ENCODE measurements around the gene NOXO1.
"Not testable (repeated sequence)": the region's sequence is repeated elsewhere in the genome, so short reads cannot be mapped to it uniquely, and the experiment has no call there.

The NOXO1 gene

DNA sequence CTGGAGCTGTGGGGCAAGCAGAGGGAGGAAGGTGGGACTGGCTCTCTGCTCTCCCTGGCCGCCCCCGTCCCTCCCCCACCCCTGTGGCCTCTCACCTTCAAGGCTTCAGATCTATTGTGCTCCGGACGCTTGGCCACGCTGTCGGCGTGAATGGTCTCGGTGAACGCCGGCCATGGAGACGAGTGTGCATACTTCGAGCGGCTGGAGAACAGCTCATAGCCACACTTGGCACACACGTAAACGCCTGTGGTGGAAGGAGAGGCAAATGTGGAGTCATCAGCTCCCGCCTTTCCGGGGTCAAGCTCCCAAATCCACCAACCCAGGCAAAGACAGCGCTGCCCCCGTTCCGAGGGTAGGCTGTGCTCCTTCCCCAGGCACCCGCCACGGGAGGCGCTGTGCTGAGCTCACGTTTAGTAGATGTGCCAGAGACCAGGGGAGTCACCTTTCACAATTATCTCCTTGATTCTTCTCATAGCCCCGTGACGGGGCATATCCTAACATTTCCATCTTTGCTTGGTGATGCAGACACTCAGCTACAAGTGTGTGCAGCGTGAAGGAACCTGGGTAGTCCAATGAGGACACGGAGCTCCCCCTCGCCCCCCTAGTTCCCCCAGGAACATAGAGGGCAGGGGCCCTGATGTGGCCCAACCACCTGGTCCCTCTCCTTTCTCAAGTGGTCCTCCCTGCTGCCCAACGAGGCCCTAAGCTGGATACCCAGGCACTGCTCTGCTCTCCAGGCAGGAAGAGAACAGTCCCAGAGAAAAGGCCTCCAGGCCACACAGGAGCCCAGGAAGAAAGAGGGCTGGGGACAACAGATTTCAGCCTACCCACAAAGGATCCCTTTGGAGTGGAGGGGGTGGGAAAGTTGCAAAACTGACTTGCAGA is 39.9 kb downstream of the NOXO1 start:
- DNase-seq (ENCODE audit: low read depth): no peak

DNA sequence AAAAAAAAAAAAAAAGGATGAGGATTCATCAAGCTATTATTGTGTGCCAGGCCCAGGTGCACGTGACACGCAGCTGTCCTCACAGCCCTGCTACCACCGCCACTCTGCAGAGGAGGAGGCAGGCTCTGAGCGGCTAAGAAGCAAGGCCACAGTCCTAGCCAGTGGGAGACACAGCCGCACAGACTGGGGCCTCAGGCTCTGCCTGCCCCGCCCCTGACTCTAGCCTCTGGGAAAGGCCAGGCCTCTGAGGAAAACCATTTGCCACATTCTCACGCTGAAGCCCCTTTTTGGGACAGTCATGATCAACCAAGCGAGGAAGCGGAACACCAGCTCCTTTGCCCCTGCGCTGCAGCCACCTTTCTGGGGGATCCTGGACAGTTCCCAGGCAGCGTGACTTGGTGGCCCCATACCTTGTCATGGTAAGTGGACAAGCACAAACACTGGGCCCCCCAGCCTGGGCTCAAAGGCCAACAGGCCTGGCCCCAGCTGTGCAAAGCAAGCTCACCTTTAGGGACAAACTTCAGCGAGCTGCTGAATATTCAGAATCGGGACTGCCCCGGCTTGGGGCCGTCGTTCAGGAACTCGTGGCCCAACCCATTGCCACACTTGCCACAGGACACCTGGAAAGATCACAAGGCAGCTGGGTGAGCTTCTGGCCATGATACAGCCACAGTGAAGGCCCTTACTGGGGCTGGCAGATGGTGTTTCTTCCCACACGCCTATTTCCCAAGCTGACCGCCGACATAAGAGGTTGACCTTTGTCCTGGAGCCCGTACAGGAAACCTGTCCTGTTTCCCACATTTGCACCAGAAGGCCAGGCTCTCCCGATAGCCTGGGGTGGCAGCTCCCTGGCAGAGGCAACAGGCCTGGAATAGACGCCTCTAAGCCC is 40.8 kb downstream of the NOXO1 start:
- no peak for DNase-seq (ENCODE audit: low read depth)

DNA sequence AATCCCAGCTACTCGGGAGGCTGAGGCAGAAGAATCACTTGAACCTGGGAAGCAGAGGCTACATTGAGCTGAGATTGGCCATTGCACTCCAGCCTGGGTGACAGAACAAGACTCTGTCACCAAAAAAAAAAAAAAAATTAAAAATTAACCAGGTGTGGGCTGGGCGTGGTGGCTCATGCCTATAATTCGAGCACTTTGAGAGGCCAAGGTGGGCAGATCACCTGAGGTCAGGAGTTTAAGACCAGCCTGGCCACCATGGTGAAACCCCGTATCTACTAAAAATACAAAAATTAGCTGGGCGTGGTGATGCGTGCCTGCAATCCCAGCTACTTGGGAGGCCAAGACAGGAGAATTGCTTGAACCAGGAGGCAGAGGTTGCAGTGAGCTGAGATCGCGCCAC is 41.4 kb downstream of the NOXO1 start:
- not testable (repeated sequence) for DNase-seq (ENCODE audit: low read depth)

DNA sequence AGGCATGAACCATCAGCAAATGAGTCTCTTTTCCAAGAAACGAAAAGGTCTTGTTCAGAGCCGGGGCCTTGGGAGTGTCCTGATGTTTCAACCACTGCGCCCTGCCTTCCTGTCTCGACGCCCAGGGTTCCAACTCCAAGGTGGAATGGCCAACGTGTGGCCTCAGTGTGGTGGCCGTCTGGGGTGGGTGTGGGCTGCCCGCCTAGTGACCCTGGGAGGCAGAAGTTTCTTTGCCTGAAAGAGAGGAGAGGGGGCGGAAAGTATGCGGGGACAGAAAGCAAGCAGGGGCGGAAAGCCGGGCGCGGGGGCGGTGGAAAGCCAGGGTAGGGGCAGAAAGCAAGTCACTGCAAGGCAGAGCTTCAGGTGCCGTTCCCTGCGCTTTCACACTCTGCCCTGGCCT is 42.4 kb downstream of the NOXO1 start:
- DNase-seq (ENCODE audit: low read depth): no peak

DNA sequence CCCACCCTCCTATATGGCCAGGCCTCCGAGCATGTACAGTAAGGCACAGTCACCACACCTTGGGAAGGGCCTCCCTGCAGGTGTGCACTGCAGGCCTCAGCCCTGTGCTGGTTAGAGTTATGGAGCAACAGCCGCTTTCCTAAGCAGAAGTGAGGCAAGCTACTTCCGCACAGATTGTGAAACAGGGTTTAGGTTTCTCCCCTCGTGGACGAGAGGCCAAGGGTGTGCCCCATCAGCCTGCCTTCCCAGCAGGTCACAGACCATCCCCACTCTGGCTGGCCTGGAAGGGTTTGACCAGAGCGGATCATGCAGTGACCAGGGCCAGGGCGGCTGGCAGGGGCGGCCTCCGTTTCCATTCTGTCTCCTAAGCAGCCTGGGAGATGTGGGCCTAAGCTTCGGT is 43.0 kb downstream of the NOXO1 start:
- DNase-seq (ENCODE audit: low read depth): no peak

DNA sequence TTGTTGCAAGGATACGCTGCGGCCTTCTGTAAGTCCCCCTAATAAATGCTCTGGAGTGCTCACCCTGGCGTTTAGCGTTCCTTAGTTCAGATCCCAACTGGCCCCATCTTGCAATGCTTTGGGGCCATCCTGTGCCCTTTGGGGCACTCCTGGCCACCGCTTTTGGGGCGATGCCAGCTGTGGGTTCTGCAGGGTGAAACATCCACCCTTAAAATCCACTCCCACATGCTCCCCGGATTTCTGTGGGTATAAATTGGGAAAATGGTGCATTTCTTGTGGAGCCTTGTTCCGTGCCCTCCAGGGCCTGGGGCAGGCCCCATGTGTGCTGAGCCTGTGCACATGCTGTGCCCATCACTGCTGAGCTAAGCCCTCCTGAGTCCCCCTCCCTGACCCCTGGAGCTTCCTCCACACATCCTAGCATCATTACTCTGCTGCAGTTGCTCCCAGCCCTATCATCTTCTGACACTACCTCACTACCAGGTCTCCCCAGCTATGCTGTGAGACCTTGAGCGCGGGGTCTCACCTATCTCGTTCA is 44.3 kb downstream of the NOXO1 start:
- no peak for DNase-seq (ENCODE audit: low read depth)

DNA sequence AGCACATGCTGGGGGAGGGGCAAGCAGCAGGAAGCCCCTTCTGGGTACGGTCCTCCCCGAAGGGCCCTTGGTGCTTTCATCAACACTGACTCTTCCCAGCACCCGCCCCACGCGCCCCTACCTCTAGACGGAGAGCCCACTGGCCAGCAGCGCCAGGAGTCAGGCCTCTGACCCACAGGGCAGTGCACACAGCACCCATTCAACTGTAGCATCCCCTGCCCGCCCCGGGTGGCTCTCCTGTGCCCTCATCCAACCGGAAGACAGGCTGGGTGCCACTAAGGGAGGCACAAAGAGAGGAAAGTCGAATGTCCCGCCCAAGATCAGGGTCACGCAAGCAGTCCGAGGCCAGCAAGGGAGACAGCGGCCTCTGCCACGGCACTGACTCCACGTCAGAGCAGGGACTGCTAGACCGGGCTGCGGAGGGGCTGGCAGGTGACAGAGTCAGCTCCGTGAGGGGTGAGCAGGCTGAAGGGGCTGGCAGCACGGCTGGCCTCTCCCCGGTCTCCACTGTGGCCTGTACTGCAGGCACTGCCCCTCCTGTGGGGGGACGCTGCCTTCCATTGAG is 48.1 kb downstream of the NOXO1 start:
- DNase-seq (ENCODE audit: low read depth): no peak

DNA sequence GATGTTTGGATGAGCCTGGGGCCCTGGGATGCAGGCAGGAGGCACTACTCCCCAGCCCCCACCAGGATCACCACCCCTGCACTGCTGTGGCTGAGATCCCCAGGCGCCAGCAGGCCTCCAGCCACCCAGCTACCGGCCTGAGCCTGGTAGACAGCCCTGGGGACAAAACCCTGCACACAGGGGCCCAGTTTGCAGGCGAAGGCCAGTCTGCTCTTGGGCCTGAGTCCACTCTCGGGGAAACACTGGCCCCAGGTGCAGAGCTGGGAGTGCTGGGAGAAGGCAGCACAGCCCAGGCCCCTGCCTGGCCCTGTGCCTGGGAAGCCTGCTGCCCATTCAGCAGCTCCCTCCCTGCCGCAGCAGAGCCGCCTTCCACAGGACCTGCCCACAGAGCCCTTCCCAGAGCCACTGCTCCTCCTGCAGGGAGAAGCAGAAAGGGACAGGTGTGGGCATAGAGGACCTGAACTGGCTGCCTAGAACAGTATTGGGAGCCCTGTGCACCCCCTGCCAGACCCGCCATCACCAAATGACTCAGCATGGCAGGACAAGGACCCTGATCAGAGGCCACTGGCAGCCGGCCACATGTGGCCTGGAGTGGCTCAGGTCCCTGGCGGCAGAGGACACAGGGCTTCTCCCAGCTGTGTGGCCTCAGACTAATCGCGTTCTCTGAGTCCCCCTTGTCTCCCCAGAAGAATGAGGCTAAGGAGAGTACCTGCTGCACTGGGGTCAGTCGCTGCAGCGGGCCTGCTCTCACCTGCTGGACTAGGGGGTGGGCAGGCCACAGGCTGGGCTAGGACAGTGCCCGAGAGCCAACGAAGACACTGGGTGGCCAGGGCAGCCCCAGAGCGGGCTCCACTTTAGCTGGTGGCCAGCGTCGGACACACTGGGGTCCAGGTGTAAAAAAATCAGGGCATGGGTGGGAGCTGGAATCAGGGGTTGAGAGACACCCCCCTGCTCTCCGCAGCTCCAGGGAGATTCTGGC is 48.9 kb downstream of the NOXO1 start:
- DNase-seq (ENCODE audit: low read depth): no peak

DNA sequence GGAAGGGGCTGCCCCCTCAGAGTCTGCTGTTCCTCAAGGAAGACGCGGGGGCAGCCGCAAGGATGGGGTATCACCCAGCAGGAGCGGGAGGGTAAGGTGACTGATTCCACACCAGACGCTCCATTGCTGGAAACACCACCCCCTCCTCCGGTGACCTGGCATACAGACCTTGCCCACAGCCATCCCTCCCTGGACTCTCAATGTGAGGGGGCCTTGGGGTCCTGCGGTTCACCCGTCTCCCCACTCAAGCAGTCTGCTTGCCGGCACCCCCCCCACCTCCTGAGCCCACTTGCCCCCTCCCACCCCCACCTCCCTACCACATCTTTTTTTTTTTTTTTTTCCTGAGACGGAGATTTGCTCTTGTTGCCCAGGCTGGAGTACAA is 50.9 kb downstream of the NOXO1 start:
- DNase-seq (ENCODE audit: low read depth): no peak

DNA sequence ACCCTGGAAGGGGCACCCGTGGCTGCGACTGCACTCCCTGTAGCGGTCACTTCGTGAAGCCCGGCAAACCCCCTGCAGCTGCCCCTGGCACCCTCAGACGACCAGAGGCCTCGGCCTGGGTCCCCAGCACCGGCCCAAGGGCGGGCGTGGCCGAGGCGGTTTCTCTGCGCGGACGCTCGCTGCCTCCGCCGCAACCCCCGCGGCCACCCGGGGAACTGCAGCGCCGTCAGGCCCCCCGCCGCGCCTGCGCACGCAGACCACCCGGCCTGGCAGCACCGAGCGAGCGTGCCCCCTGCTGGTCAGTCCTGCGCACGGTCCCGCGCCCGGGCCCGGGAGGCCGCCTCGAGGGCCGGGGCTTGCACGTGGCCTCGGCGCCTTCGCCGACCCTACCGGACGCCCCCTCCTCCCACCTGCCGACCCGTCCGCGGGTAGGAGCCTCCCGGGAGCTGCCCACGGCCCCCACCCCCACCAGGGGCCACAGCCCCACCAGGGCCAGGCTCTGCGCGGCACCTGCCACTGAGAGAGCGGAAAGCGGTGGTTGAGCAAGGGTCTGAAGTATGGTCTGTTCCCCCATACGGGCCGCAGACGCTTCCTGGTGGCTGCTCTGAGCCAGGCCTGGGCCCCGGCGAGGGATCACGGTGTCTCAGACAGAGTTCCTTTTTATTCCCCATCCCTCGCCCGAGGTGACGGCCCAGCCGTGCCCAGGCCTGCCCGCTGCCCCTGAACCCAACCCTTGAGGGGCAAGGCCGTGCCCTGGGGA is 51.5 kb downstream of the NOXO1 start:
- peak; percentile 55 for DNase-seq (ENCODE audit: low read depth)

DNA sequence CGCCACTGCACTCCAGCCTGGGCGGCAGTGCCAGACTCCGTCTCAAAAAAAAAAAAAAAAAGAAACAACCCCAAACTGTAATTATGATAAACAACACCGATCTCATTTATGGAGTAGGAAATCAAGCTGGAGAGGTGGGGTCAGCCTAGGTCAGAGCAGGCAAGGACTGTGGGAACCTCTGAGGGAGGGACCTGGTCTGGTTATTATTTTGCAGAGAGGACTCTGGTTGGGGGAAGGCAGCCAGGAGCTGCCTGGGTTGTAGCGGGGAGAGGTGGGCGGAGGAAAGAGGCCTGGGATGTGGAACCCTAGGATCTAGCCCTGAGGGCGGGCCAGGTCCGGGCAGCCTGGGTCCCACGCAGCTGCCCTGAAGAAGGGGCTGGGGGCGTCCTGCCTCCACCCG is 52.2 kb downstream of the NOXO1 start:
- DNase-seq (ENCODE audit: low read depth): no peak

Measured in stromal cell of bone marrow (primary cell).